HCT116 (cell line): ENCODE results near the gene CEBPA. TPM values are rescaled to one million over a fixed set of nuclear protein-coding genes. Genes with fewer than 3 reads are reported as not detected.

Source experiments
- ATAC-seq: fragments of 200-7000 bp; cut with Tn5 transposase; 2 replicates; pipeline ENCODE4 v1.9.1; 2020; ENCODE audit warnings: mild to moderate bottlenecking, moderate library complexity
- BruUV-seq: library from RNA; stranded (reverse); fragments of 400-500 nt; replicated peaks from 2 replicates; lab custom pipeline; 2021; lab: Mats Ljungman, UMichigan
- CTCF ChIA-PET: fragments of 300-600 bp; sonication (Branson Sonifier 250); formaldehyde crosslinking; loops from one replicate; lab custom pipeline; 2021; ENCODE audit warnings: antibody characterized with exemption; lab: Charles Lee
- POLR2A ChIA-PET: fragments of 300-600, 350-600 bp; sonication (Branson Sonifier 250); formaldehyde crosslinking; loops from one replicate; lab custom pipeline; 2021; ENCODE audit warnings: antibody characterized with exemption; lab: Charles Lee
- RAD21 ChIA-PET, 2 experiments: fragments of 300-600 bp; sonication (Branson Sonifier 250); formaldehyde crosslinking; loops; one replicate each; lab custom pipeline; 2023; ENCODE audit warnings: low total read pairs in 2 of 2; ENCODE audit not compliant: uncharacterized antibody in 2 of 2, unreplicated experiment in 2 of 2, low non-redundant PET in 1 of 2; lab: Charles Lee
- DNase-seq: peaks from one replicate; pipeline ENCODE4 v3.0.0-alpha.2; 2010; ENCODE audit warnings: low read depth, low spot score
- H2AFZ ChIP-seq: fragments of 200-600 bp; shearing (Covaris generic), sonication (generic); 2 replicates; pipeline ENCODE4 v1.6.1; 2017; ENCODE audit warnings: low read depth, mixed run types, mixed read lengths, antibody characterized with exemption, low read length; ENCODE audit not compliant: poor library complexity, severe bottlenecking
- H3K27ac ChIP-seq: 2 replicates; pipeline ENCODE4 v1.5.1; 2012; ENCODE audit warnings: low read depth, low read length
- H3K27me3 ChIP-seq: fragments of 200-600 bp; sonication (generic); 2 replicates; pipeline ENCODE4 v1.6.1; 2016; ENCODE audit warnings: mixed run types, low read length, mixed read lengths; ENCODE audit not compliant: insufficient read depth
- H3K36me3 ChIP-seq, 2 experiments: fragments of 200-500 bp in 1 of 2; fragments of 200-600 bp in 1 of 2; sonication (Bioruptor generic) in 1 of 2; sonication (generic) in 1 of 2; 2 replicates each; pipeline versions ENCODE4 v1.5.1 to v1.6.1; 2014 to 2016; ENCODE audit warnings: low read length in 2 of 2, inconsistent platforms in 1 of 2, mixed read lengths in 1 of 2, mixed run types in 1 of 2; ENCODE audit not compliant: insufficient read depth in 2 of 2, control insufficient read depth in 1 of 2
- H3K4me1 ChIP-seq, 2 experiments: fragments of 200-600 bp in 1 of 2; sonication (generic) in 1 of 2; 2 replicates each; pipeline versions ENCODE4 v1.5.1 to v1.6.1; 2012 to 2017; ENCODE audit warnings: low read length in 2 of 2, inconsistent platforms in 1 of 2, mild to moderate bottlenecking in 1 of 2, mixed read lengths in 1 of 2, mixed run types in 1 of 2, moderate library complexity in 1 of 2; ENCODE audit not compliant: insufficient read depth in 2 of 2, control insufficient read depth in 1 of 2
- H3K4me2 ChIP-seq: fragments of 200-600 bp; sonication (generic); 2 replicates; pipeline ENCODE4 v1.6.1; 2017; ENCODE audit warnings: mixed run types, low read length, mixed read lengths
- H3K4me3 ChIP-seq, 2 experiments: fragments of 200-600 bp in 1 of 2; sonication (generic) in 1 of 2; replicated peaks in 1 of 2; 2 replicates each; pipeline ENCODE4 v1.5.1; 2011 to 2016; ENCODE audit warnings: low read length in 2 of 2, control low read depth in 1 of 2, low read depth in 1 of 2, mild to moderate bottlenecking in 1 of 2, mixed read lengths in 1 of 2, mixed run types in 1 of 2
- H3K79me2 ChIP-seq: fragments of 200-600 bp; sonication (generic); 2 replicates; pipeline ENCODE4 v1.6.1; 2017; ENCODE audit warnings: mild to moderate bottlenecking, mixed run types, low read length, moderate library complexity, mixed read lengths; ENCODE audit not compliant: insufficient read depth
- H3K9ac ChIP-seq: fragments of 200-600 bp; sonication (generic); 2 replicates; pipeline ENCODE4 v1.6.1; 2016; ENCODE audit warnings: low read length, mixed read lengths
- H3K9me2 ChIP-seq: fragments of 200-600 bp; sonication (generic), shearing (Covaris generic); 2 replicates; pipeline ENCODE4 v1.6.1; 2017; ENCODE audit warnings: mixed run types, mild to moderate bottlenecking, moderate library complexity; ENCODE audit not compliant: insufficient read depth
- H3K9me3 ChIP-seq, 2 experiments: fragments of 200-500 bp in 1 of 2; fragments of 200-600 bp in 1 of 2; sonication (Bioruptor generic) in 1 of 2; sonication (generic) in 1 of 2; 2 replicates each; pipeline ENCODE4 v1.6.1; 2014 to 2017; ENCODE audit warnings: low read length in 2 of 2, mixed read lengths in 2 of 2, inconsistent platforms in 1 of 2, low read depth in 1 of 2, mild to moderate bottlenecking in 1 of 2, mixed run types in 1 of 2, moderate library complexity in 1 of 2; ENCODE audit not compliant: control insufficient read depth in 1 of 2, insufficient read depth in 1 of 2
- H4K20me1 ChIP-seq: fragments of 200-600 bp; sonication (generic), shearing (Covaris generic); 2 replicates; pipeline ENCODE4 v1.6.1; 2017; ENCODE audit warnings: mixed run types, mild to moderate bottlenecking, moderate library complexity; ENCODE audit not compliant: insufficient read depth
- CBX3 ChIP-seq: IDR thresholded peaks from 2 replicates; pipeline ENCODE4 v1.6.1; 2012; ENCODE audit warnings: low read depth
- CEBPB ChIP-seq: IDR thresholded peaks from 2 replicates; pipeline ENCODE4 v1.6.1; 2012; ENCODE audit warnings: low read depth
- CTCF ChIP-seq, 3 experiments: fragments of 200-600 bp in 1 of 3; sonication (generic) in 1 of 3; IDR thresholded peaks in 2 of 3; conservative IDR thresholded peaks in 1 of 3; 2 replicates each; pipeline ENCODE4 v1.5.1; 2012 to 2017; ENCODE audit warnings: low read depth in 2 of 3, low read length in 2 of 3, antibody characterized with exemption in 1 of 3, borderline replicate concordance in 1 of 3, control low read depth in 1 of 3, mild to moderate bottlenecking in 1 of 3, mixed read lengths in 1 of 3, mixed run types in 1 of 3, moderate library complexity in 1 of 3; ENCODE audit not compliant: insufficient read depth in 1 of 3
- EGR1 ChIP-seq: IDR thresholded peaks from 2 replicates; pipeline ENCODE4 v1.6.1; 2012; ENCODE audit warnings: low read depth
- ELF1 ChIP-seq: IDR thresholded peaks from 2 replicates; pipeline ENCODE4 v1.6.1; 2012; ENCODE audit warnings: low read depth, borderline replicate concordance
- EZH2 ChIP-seq: fragments of 200-600 bp; sonication (generic); IDR thresholded peaks from 2 replicates; pipeline ENCODE4 v1.6.1; 2017; ENCODE audit warnings: antibody characterized with exemption, mixed run types
- EZH2phosphoT487 ChIP-seq: fragments of 200-600 bp; IDR thresholded peaks from 2 replicates; pipeline ENCODE4 v1.6.1; 2018; ENCODE audit warnings: antibody characterized with exemption, borderline replicate concordance
- FOSL1 ChIP-seq: IDR thresholded peaks from 2 replicates; pipeline ENCODE4 v1.6.1; 2012; ENCODE audit warnings: low read depth
- MAX ChIP-seq: IDR thresholded peaks from 2 replicates; pipeline ENCODE4 v1.6.1; 2012
- POLR2A ChIP-seq: IDR thresholded peaks from 2 replicates; pipeline ENCODE4 v1.7.0; 2011; ENCODE audit warnings: borderline replicate concordance; ENCODE audit not compliant: insufficient read depth, insufficient read length; ENCODE audit errors: extremely low read depth
- RAD21 ChIP-seq: IDR thresholded peaks from 2 replicates; pipeline ENCODE4 v1.6.1; 2012; ENCODE audit warnings: low read depth, mild to moderate bottlenecking
- REST ChIP-seq: IDR thresholded peaks from 2 replicates; pipeline ENCODE4 v1.6.1; 2012; ENCODE audit warnings: low read depth
- SIN3A ChIP-seq: IDR thresholded peaks from 2 replicates; pipeline ENCODE4 v1.6.1; 2012; ENCODE audit warnings: low read depth
- SP1 ChIP-seq: IDR thresholded peaks from 2 replicates; pipeline ENCODE4 v1.6.1; 2012; ENCODE audit warnings: low read depth
- SRF ChIP-seq: IDR thresholded peaks from 2 replicates; pipeline ENCODE4 v1.6.1; 2012; ENCODE audit warnings: low read depth
- TCF7L2 ChIP-seq: IDR thresholded peaks from 2 replicates; pipeline ENCODE4 v1.7.0; 2011; ENCODE audit warnings: borderline replicate concordance, inconsistent platforms; ENCODE audit not compliant: insufficient read depth, insufficient read length; ENCODE audit errors: extremely low read depth
- YY1 ChIP-seq: IDR thresholded peaks from 2 replicates; pipeline ENCODE4 v1.6.1; 2011; ENCODE audit warnings: low read length, low read depth, moderate library complexity, mild to moderate bottlenecking; ENCODE audit not compliant: insufficient replicate concordance; ENCODE audit errors: extremely low read depth
- ZBTB33 ChIP-seq: IDR thresholded peaks from 2 replicates; pipeline ENCODE4 v1.6.1; 2011; ENCODE audit warnings: mild to moderate bottlenecking, low read length, moderate library complexity; ENCODE audit not compliant: insufficient replicate concordance; ENCODE audit errors: extremely low read depth
- ZFX ChIP-seq: fragments of 450-650 bp; IDR thresholded peaks from 2 replicates; pipeline ENCODE4 v1.6.1; 2017
- ZNF274 ChIP-seq: fragments of 200-500 bp; sonication (Bioruptor generic); IDR thresholded peaks from 2 replicates; pipeline ENCODE4 v1.6.1; 2014; ENCODE audit warnings: mild to moderate bottlenecking, low read depth, low read length, inconsistent platforms
- intact Hi-C: fragments of 100-400 bp; cut with micrococcal nuclease; formaldehyde crosslinking; loops from 2 replicates; pipeline ENCODE4 v1.10.0; 2022
- total RNA-seq: library from RNA; stranded (reverse); gene quantifications from one replicate; pipeline ENCODE4 v1.2.1, GENCODE V29; 2021; ENCODE audit not compliant: unreplicated experiment

Gene CEBPA
- total RNA-seq, 1 experiment from 2014 or later, result 7.0 TPM

- no peaks in the 10 kb centered on the region for H3K9me2 ChIP-seq
- ATAC-seq, result no peak
- H3K4me3 ChIP-seq, result no peak overlapping the region
- peaks cover 12 to 16% of the 10 kb centered on the region in 2 experiments; a peak in 3 of 4 replicates for H3K4me1 ChIP-seq
- no peak overlapping the region for H3K4me2 ChIP-seq
- H3K79me2 ChIP-seq, result no peaks in the 10 kb centered on the region
- no peak overlapping the region for H3K9ac ChIP-seq
- no peaks in the 10 kb centered on the region for H3K36me3 ChIP-seq
- H3K9me3 ChIP-seq, result no peaks in the 10 kb centered on the region
- no peak for TF ChIP-seq CEBPB
- no peak for TF ChIP-seq ZFX
- TF ChIP-seq SRF, result no peak
- TF ChIP-seq SIN3A, result no peak
- TF ChIP-seq POLR2A, result no peak
- no peak for TF ChIP-seq TCF7L2
- no peak for TF ChIP-seq EGR1
- TF ChIP-seq CTCF (IDR thresholded peaks at IDR 0.05 in 2 of 3, conservative IDR thresholded peaks at IDR 0.05 in 1 of 3; ENCODE audit: borderline replicate concordance in 1 of 3, insufficient read depth in 1 of 3, low read depth in 2 of 3, low read length in 2 of 3), result no peak
- TF ChIP-seq YY1, result no peak
- no peak for TF ChIP-seq RAD21
- TF ChIP-seq ELF1, result no peak
- TF ChIP-seq FOSL1, result no peak
- TF ChIP-seq ZNF274, result no peak
- no peak for TF ChIP-seq SP1
- TF ChIP-seq CBX3, result no peak
- no peak for TF ChIP-seq MAX
- no peak for TF ChIP-seq EZH2
- TF ChIP-seq EZH2phosphoT487, result no peak
- no peak for TF ChIP-seq ZBTB33
- no peak for TF ChIP-seq REST
- no peaks in the 10 kb centered on the region for H3K27me3 ChIP-seq
- no peak overlapping the region for H3K27ac ChIP-seq
- DNase-seq, result no peak
- RAD21 ChIA-PET, result no interaction called here
- H4K20me1 ChIP-seq, result no peaks in the 10 kb centered on the region
- intact Hi-C loops, result no loop called here
- no peak overlapping the region for H2AFZ ChIP-seq
- POLR2A ChIA-PET, result no interaction called here
- CTCF ChIA-PET, result no interaction called here
- BruUV-seq, result no TSS peak
These were observed 26.3 kb downstream of the CEBPA start for GRCh38 chr19:33275933-33276619.
